ENCODE data around the gene SLBP.

GRCh38 chr4:1747603-1747967, 35.5 kb upstream of the SLBP start:
- TF ChIP-seq CTCF (IDR thresholded peaks at IDR 0.05) (no peak), POLR2A (IDR thresholded peaks at IDR 0.05) (no peak)
